ENCODE measurements around the gene MBNL2.

MBNL2 gene

GRCh38 chr13:97211300-97211699, 10.8 kb upstream of the MBNL2 start:
- no peak for DNase-seq (ENCODE audit: low read depth, low spot score)

- DNase-seq (ENCODE audit: low read depth, low spot score), result no peak
These were observed 10.1 kb upstream of the MBNL2 start for GRCh38 chr13:97212004-97212403.

GRCh38 chr13:97212601-97213040, 9.5 kb upstream of the MBNL2 start:
- DNase-seq (ENCODE audit: low read depth, low spot score), result no peak

- no peak for DNase-seq (ENCODE audit: low read depth, low spot score)
These were observed 7.2 kb upstream of the MBNL2 start for GRCh38 chr13:97214921-97215320.

- no peak for DNase-seq (ENCODE audit: low read depth, low spot score)
These were observed 6.8 kb upstream of the MBNL2 start for GRCh38 chr13:97215325-97215724.

GRCh38 chr13:97219226-97219625, 2.9 kb upstream of the MBNL2 start:
- DNase-seq (ENCODE audit: low read depth, low spot score), result no peak

GRCh38 chr13:97220151-97220900, 1.8 kb upstream of the MBNL2 start:
- no peak for DNase-seq (ENCODE audit: low read depth, low spot score)

- DNase-seq (ENCODE audit: low read depth, low spot score), result no peak
These were observed 1.1 kb upstream of the MBNL2 start for GRCh38 chr13:97221046-97221445.

GRCh38 chr13:97221466-97221865, 667 bp upstream of the MBNL2 start:
- no peak for DNase-seq (ENCODE audit: low read depth, low spot score)

GRCh38 chr13:97223037-97223710, 1.0 kb downstream of the MBNL2 start:
- DNase-seq (ENCODE audit: low read depth, low spot score), result no peak

- DNase-seq (ENCODE audit: low read depth, low spot score), result no peak
These were observed 1.8 kb downstream of the MBNL2 start for GRCh38 chr13:97223711-97224541.

GRCh38 chr13:97224544-97225300, 2.6 kb downstream of the MBNL2 start:
- DNase-seq (ENCODE audit: low read depth, low spot score), result no peak

GRCh38 chr13:97225533-97225932, 3.4 kb downstream of the MBNL2 start:
- DNase-seq (ENCODE audit: low read depth, low spot score), result no peak

GRCh38 chr13:97226013-97226412, 3.9 kb downstream of the MBNL2 start:
- no peak for DNase-seq (ENCODE audit: low read depth, low spot score)

GRCh38 chr13:97226788-97227627, 4.9 kb downstream of the MBNL2 start:
- DNase-seq (ENCODE audit: low read depth, low spot score), result no peak

- DNase-seq (ENCODE audit: low read depth, low spot score), result no peak
These were observed 6.9 kb downstream of the MBNL2 start for GRCh38 chr13:97228850-97229521.

GRCh38 chr13:97229699-97230098, 7.6 kb downstream of the MBNL2 start:
- no peak for DNase-seq (ENCODE audit: low read depth, low spot score)

GRCh38 chr13:97231118-97231828, 9.1 kb downstream of the MBNL2 start:
- DNase-seq (ENCODE audit: low read depth, low spot score), result no peak

- DNase-seq (ENCODE audit: low read depth, low spot score), result no peak
These were observed 9.7 kb downstream of the MBNL2 start for GRCh38 chr13:97231829-97232196.

GRCh38 chr13:97233499-97233898, 11.4 kb downstream of the MBNL2 start:
- DNase-seq (ENCODE audit: low read depth, low spot score), result no peak

All from activated CD4-positive, CD25-positive, alpha-beta regulatory T cell treated with anti-CD3 and anti-CD28 coated beads, Interleukin-2, amount 50 U/mL, for 16 hours (primary cell).